Transverse colon (tissue), 4 donors: ENCODE measurements around the gene COLEC12. TPM values are rescaled to one million over a fixed set of nuclear protein-coding genes. Genes with fewer than 3 reads are reported as not detected.

Source experiments
- DNase-seq: peaks from one replicate; pipeline ENCODE4 v3.0.0-alpha.2; 2019
- H3K27ac ChIP-seq, 4 donors: fragments of 200-600 bp; sonication (generic); 2 replicates each; pipeline ENCODE4 v1.5.1; 2016 to 2018; ENCODE audit warnings: inconsistent platforms in 4 of 4
- H3K27me3 ChIP-seq: fragments of 200-600 bp; sonication (generic); 2 replicates; pipeline ENCODE4 v1.5.1; 2017; ENCODE audit warnings: inconsistent platforms
- H3K36me3 ChIP-seq, 4 donors: fragments of 200-600 bp; sonication (generic); 2 replicates each; pipeline ENCODE4 v1.5.1; 2017 to 2019; ENCODE audit warnings: inconsistent platforms in 4 of 4
- H3K4me1 ChIP-seq, 4 donors: fragments of 200-600 bp; sonication (generic); 2 replicates each; pipeline ENCODE4 v1.5.1; 2017 to 2020; ENCODE audit warnings: inconsistent platforms in 4 of 4
- H3K4me3 ChIP-seq, 4 donors: fragments of 200-600 bp; sonication (generic); 1 replicate in 1 of 4; 2 replicates in 3 of 4; pipeline versions ENCODE4 v1.5.1 to v1.6.1; 2017 to 2019; ENCODE audit warnings: inconsistent platforms in 4 of 4
- H3K9me3 ChIP-seq, 2 donors: fragments of 200-600 bp; sonication (generic); 2 replicates each; pipeline ENCODE4 v1.5.1; 2017 to 2019; ENCODE audit warnings: inconsistent platforms in 2 of 2
- CTCF ChIP-seq, 5 experiments: fragments of 200-600 bp in 3 of 5; fragments of 450-650 bp in 2 of 5; sonication (generic) in 3 of 5; IDR thresholded peaks; 1 replicate in 2 of 5; 2 replicates in 3 of 5; pipeline ENCODE4 v1.5.1; 2016 to 2017; ENCODE audit warnings: antibody characterized with exemption in 5 of 5, inconsistent platforms in 3 of 5, mild to moderate bottlenecking in 2 of 5, moderate library complexity in 1 of 5
- EP300 ChIP-seq: sonication (generic); formaldehyde crosslinking; IDR thresholded peaks from one replicate; pipeline ENCODE4 v1.6.1; 2017; ENCODE audit warnings: antibody characterized with exemption, low read depth
- POLR2A ChIP-seq: fragments of 450-650 bp; IDR thresholded peaks from one replicate; pipeline ENCODE4 v1.6.1; 2016; ENCODE audit warnings: antibody characterized with exemption, mild to moderate bottlenecking, moderate library complexity
- POLR2AphosphoS5 ChIP-seq, 3 donors: sonication (generic); formaldehyde crosslinking; IDR thresholded peaks; one replicate each; pipeline ENCODE4 v1.6.1; 2016; ENCODE audit warnings: antibody characterized with exemption in 3 of 3
- WGBS, 2 donors: methylation state at CpG; one replicate each; pipeline ENCODE4 v1.1.5; 2018; ENCODE audit warnings: low coverage in 1 of 2; 5-methylcytosine and 5-hydroxymethylcytosine counted together
- in situ Hi-C, 4 donors: fragments of 200-750 bp; cut with MboI; loops; one replicate each; pipeline versions ENCODE4 v1.15.0 to v1.15.1; 2017; ENCODE audit warnings: low sequenced_read_pairs in 3 of 4, low pct_ligation_motif_present in 1 of 4, low pct_unique_long_range_greater_than_20kb in 1 of 4
- intact Hi-C: fragments of 100-400 bp; cut with DNase I; formaldehyde crosslinking; loops from one replicate; pipeline ENCODE4 v1.15.1; 2023; ENCODE audit warnings: low total_unique reads
- total RNA-seq, 4 donors: library from RNA; depleted of rRNA; stranded (reverse); fragments of >200 nt; gene quantifications; one replicate each; pipeline ENCODE4 v1.1.0, GENCODE V29; 2016

The COLEC12 gene
- total RNA-seq, 4 donors from 2014 or later, result 1.4 to 7.8 (median 2.8) TPM

GRCh38 chr18:267380-267687 lies 233.2 kb downstream of the COLEC12 start:
- H3K27me3 ChIP-seq, result no peaks in the 10 kb centered on the region
- WGBS, 2 donors, result 0% methylated on average over 3 to 9 of the region's 9 CpGs
- no peaks in the 10 kb centered on the region for H3K9me3 ChIP-seq
- intact Hi-C loops (no loop called here), in situ Hi-C loops (no loop called here)
- H3K4me1 ChIP-seq, result peaks cover 8 to 21% (median 18%) of the 10 kb centered on the region in 4 donors
- TF ChIP-seq POLR2A (no peak), EP300 (no peak), POLR2AphosphoS5 (IDR thresholded peaks at IDR 0.05) (no peak), CTCF (IDR thresholded peaks at IDR 0.05) (no peak)
- peak overlapping the region; percentile 59 to 84 (median 68) for H3K4me3 ChIP-seq
- H3K27ac ChIP-seq, result peak overlapping the region; percentile 84 to 95 (median 92)
- no peak for DNase-seq
- peaks cover 0 to 11% (median 5%) of the 10 kb centered on the region in 4 donors for H3K36me3 ChIP-seq

Other genes starting within 250 kb of the COLEC12 start
- gene THOC1, start 232.7 kb downstream of the COLEC12 start, total RNA-seq, result 100 to 1,000 TPM in 1 of 4 donors, 10 to 100 TPM in 3; 34.1 to 109 (median 42.5) TPM
- not detected for gene CETN1, start 79.7 kb upstream of the COLEC12 start, total RNA-seq
- not detected for gene CLUL1, start 96.3 kb upstream of the COLEC12 start, total RNA-seq
- 1 to 10 TPM; 3.2 to 5.9 (median 4.7) TPM for gene TYMS, start 157.0 kb upstream of the COLEC12 start, total RNA-seq
- 10 to 100 TPM; 44.5 to 97.3 (median 74.2) TPM for gene ENOSF1, start 211.9 kb upstream of the COLEC12 start, total RNA-seq